NCI-H2171 (cell line): ENCODE results near the gene COL18A1.
"Not testable (repeated sequence)": the region's sequence is repeated elsewhere in the genome, so short reads cannot be mapped to it uniquely, and the experiment has no call there.

ENCODE experiments used
- DNase-seq: peaks from one replicate; lab custom pipeline; 2025; lab: John Stamatoyannopoulos, UW

Gene COL18A1

GRCh38 chr21:45404730-45405270 lies at the start of gene COL18A1:
TSS of gene COL18A1 (plus strand) at chr21:45405165. CDS start at chr21:45405231, 66 bp downstream.
- DNase-seq = peak; percentile 42

GRCh38 chr21:45355573-45355972 lies 49.4 kb upstream of the COL18A1 start:
- DNase-seq = no peak

- DNase-seq = no peak
These were observed 48.7 kb upstream of the COL18A1 start for GRCh38 chr21:45356251-45356650.

GRCh38 chr21:45356653-45357435 lies 48.1 kb upstream of the COL18A1 start:
- DNase-seq = no peak

- no peak for DNase-seq
These were observed 47.3 kb upstream of the COL18A1 start for GRCh38 chr21:45357436-45358260.

GRCh38 chr21:45358261-45358670 lies 46.7 kb upstream of the COL18A1 start:
- no peak for DNase-seq

GRCh38 chr21:45358711-45359310 lies 46.2 kb upstream of the COL18A1 start:
- no peak for DNase-seq

GRCh38 chr21:45359451-45360217 lies 45.3 kb upstream of the COL18A1 start:
- no peak for DNase-seq

GRCh38 chr21:45361033-45361997 lies 43.6 kb upstream of the COL18A1 start:
- DNase-seq = no peak

GRCh38 chr21:45362077-45362747 lies 42.8 kb upstream of the COL18A1 start:
- no peak for DNase-seq

GRCh38 chr21:45362748-45363145 lies 42.2 kb upstream of the COL18A1 start:
- DNase-seq = no peak

GRCh38 chr21:45363272-45363671 lies 41.7 kb upstream of the COL18A1 start:
- DNase-seq = not testable (repeated sequence)

- DNase-seq = no peak
These were observed 41.0 kb upstream of the COL18A1 start for GRCh38 chr21:45363921-45364467.

GRCh38 chr21:45364468-45365185 lies 40.3 kb upstream of the COL18A1 start:
- DNase-seq = no peak

GRCh38 chr21:45365186-45365607 lies 39.8 kb upstream of the COL18A1 start:
- DNase-seq = no peak

- no peak for DNase-seq
These were observed 39.2 kb upstream of the COL18A1 start for GRCh38 chr21:45365608-45366241.

- DNase-seq = no peak
These were observed 38.5 kb upstream of the COL18A1 start for GRCh38 chr21:45366476-45366875.

- no peak for DNase-seq
These were observed 38.0 kb upstream of the COL18A1 start for GRCh38 chr21:45366931-45367401.
